Measurements from ENCODE around the gene AAK1.

AAK1 gene

GRCh38 chr2:69538872-69539548 is 104.5 kb downstream of the AAK1 start:
- TF ChIP-seq POLR2A (IDR thresholded peaks at IDR 0.05; ENCODE audit: extremely low read depth, insufficient read length) (no peak), CTCF (IDR thresholded peaks at IDR 0.05; ENCODE audit: low read depth, low read length) (no peak), MYC (IDR thresholded peaks at IDR 0.05; ENCODE audit: low read depth, low read length) (no peak), MAX (IDR thresholded peaks at IDR 0.05; ENCODE audit: low read depth, low read length) (no peak)
- H3K4me3 ChIP-seq (ENCODE audit: low read depth, low read length): no peak overlapping the region
- DNase-seq (ENCODE audit: low read depth): peak; percentile 36

GRCh38 chr2:69538249-69538648 is 105.3 kb downstream of the AAK1 start:
- TF ChIP-seq POLR2A (IDR thresholded peaks at IDR 0.05; ENCODE audit: extremely low read depth, insufficient read length) (no peak), MAX (IDR thresholded peaks at IDR 0.05; ENCODE audit: low read depth, low read length) (no peak), CTCF (IDR thresholded peaks at IDR 0.05; ENCODE audit: low read depth, low read length) (no peak), MYC (IDR thresholded peaks at IDR 0.05; ENCODE audit: low read depth, low read length) (no peak)
- no peak for DNase-seq (ENCODE audit: low read depth)
- no peak overlapping the region for H3K4me3 ChIP-seq (ENCODE audit: low read depth, low read length)

- H3K4me3 ChIP-seq (ENCODE audit: low read depth, low read length): no peak overlapping the region
- DNase-seq (ENCODE audit: low read depth): peak; percentile 57
- TF ChIP-seq CTCF (IDR thresholded peaks at IDR 0.05; ENCODE audit: low read depth, low read length) (no peak), POLR2A (IDR thresholded peaks at IDR 0.05; ENCODE audit: extremely low read depth, insufficient read length) (no peak), MYC (IDR thresholded peaks at IDR 0.05; ENCODE audit: low read depth, low read length) (no peak), MAX (IDR thresholded peaks at IDR 0.05; ENCODE audit: low read depth, low read length) (no peak)
These were observed 107.7 kb downstream of the AAK1 start for GRCh38 chr2:69535817-69536241.

- no peak overlapping the region for H3K4me3 ChIP-seq (ENCODE audit: low read depth, low read length)
- no peak for DNase-seq (ENCODE audit: low read depth)
- TF ChIP-seq MYC (IDR thresholded peaks at IDR 0.05; ENCODE audit: low read depth, low read length) (no peak), CTCF (IDR thresholded peaks at IDR 0.05; ENCODE audit: low read depth, low read length) (no peak), MAX (IDR thresholded peaks at IDR 0.05; ENCODE audit: low read depth, low read length) (no peak), POLR2A (IDR thresholded peaks at IDR 0.05; ENCODE audit: extremely low read depth, insufficient read length) (no peak)
These were observed 112.4 kb downstream of the AAK1 start for GRCh38 chr2:69531186-69531585.

GRCh38 chr2:69529480-69529879 is 114.1 kb downstream of the AAK1 start:
- DNase-seq (ENCODE audit: low read depth): no peak
- no peak for TF ChIP-seq MYC (IDR thresholded peaks at IDR 0.05; ENCODE audit: low read depth, low read length)
- TF ChIP-seq POLR2A (IDR thresholded peaks at IDR 0.05; ENCODE audit: extremely low read depth, insufficient read length): no peak
- TF ChIP-seq CTCF (IDR thresholded peaks at IDR 0.05; ENCODE audit: low read depth, low read length): no peak
- TF ChIP-seq MAX (IDR thresholded peaks at IDR 0.05; ENCODE audit: low read depth, low read length): no peak
- H3K4me3 ChIP-seq (ENCODE audit: low read depth, low read length): no peak overlapping the region

All from NB4 (cell line).